WTC11 (cell line): Measurements from ENCODE around the gene ZFYVE28. TPM values are rescaled to one million over a fixed set of nuclear protein-coding genes. Genes with fewer than 3 reads are reported as not detected.

Experiments
- ATAC-seq: fragments of 200-7000 bp; cut with Tn5 transposase; 2 replicates; pipeline ENCODE4 v1.10.0; 2021; ENCODE audit warnings: mild to moderate bottlenecking, moderate library complexity
- CTCF ChIA-PET: fragments of 300-600 bp; sonication (Branson Sonifier 250); formaldehyde crosslinking; loops from one replicate; lab custom pipeline; 2021; ENCODE audit warnings: antibody characterized with exemption; lab: Charles Lee
- POLR2A ChIA-PET: fragments of 350-600 bp; sonication (Branson Sonifier 250); formaldehyde crosslinking; loops from one replicate; lab custom pipeline; 2021; ENCODE audit warnings: antibody characterized with exemption; lab: Charles Lee
- DNase-seq: peaks from one replicate; pipeline ENCODE4 v3.0.0; 2021; ENCODE audit warnings: low spot score
- H3K27ac Mint-ChIP-seq: 2 replicates; pipeline ENCODE4 v1.8.0; 2021; ENCODE audit warnings: mixed read lengths
- H3K27me3 Mint-ChIP-seq: 2 replicates; pipeline ENCODE4 v1.8.0; 2021; ENCODE audit warnings: low read depth, mild to moderate bottlenecking, moderate library complexity, mixed read lengths
- H3K36me3 Mint-ChIP-seq: 2 replicates; pipeline ENCODE4 v1.8.0; 2021; ENCODE audit warnings: mixed read lengths
- H3K4me1 Mint-ChIP-seq: 2 replicates; pipeline ENCODE4 v1.8.0; 2022; ENCODE audit warnings: mixed read lengths
- H3K4me3 Mint-ChIP-seq: 2 replicates; pipeline ENCODE4 v1.8.0; 2021; ENCODE audit warnings: mild to moderate bottlenecking, moderate library complexity, mixed read lengths
- H3K9me3 Mint-ChIP-seq: 2 replicates; pipeline ENCODE4 v1.8.0; 2021; ENCODE audit warnings: mixed read lengths
- ESRRA ChIP-seq: sonication (generic); formaldehyde crosslinking; IDR thresholded peaks from 2 replicates; pipeline ENCODE4 v1.8.1; 2022; ENCODE audit warnings: mild to moderate bottlenecking, missing genetic modification reagents, borderline replicate concordance
- FOXK1 ChIP-seq: sonication (generic); formaldehyde crosslinking; IDR thresholded peaks from 2 replicates; pipeline ENCODE4 v1.8.0; 2022; ENCODE audit warnings: mild to moderate bottlenecking, moderate library complexity, missing genetic modification reagents
- HMGA2 ChIP-seq: fragments of 250-450 bp; sonication (Bioruptor Pico); IDR thresholded peaks from 2 replicates; pipeline ENCODE4 v1.4.0; 2021; ENCODE audit warnings: mild to moderate bottlenecking, moderate library complexity
- HMGXB4 ChIP-seq: sonication (generic); formaldehyde crosslinking; IDR thresholded peaks from 2 replicates; pipeline ENCODE4 v1.8.1; 2023; ENCODE audit warnings: mild to moderate bottlenecking, moderate library complexity, missing genetic modification reagents
- IRF1 ChIP-seq: sonication (generic); formaldehyde crosslinking; IDR thresholded peaks from 2 replicates; pipeline ENCODE4 v1.8.0; 2023; ENCODE audit warnings: missing genetic modification reagents
- JUN ChIP-seq: sonication (generic); formaldehyde crosslinking; IDR thresholded peaks from 2 replicates; pipeline ENCODE4 v1.8.0; 2023; ENCODE audit warnings: mild to moderate bottlenecking, missing genetic modification reagents
- STAT6 ChIP-seq: sonication (generic); formaldehyde crosslinking; conservative IDR thresholded peaks from 2 replicates; pipeline ENCODE4 v1.8.1; 2023; ENCODE audit warnings: mild to moderate bottlenecking, low read depth, missing genetic modification reagents, moderate library complexity
- TCF7 ChIP-seq: sonication (generic); formaldehyde crosslinking; IDR thresholded peaks from 2 replicates; pipeline ENCODE4 v1.8.0; 2022; ENCODE audit warnings: mild to moderate bottlenecking, low read depth, missing genetic modification reagents, moderate library complexity
- TP53 ChIP-seq: sonication (generic); formaldehyde crosslinking; IDR thresholded peaks from 2 replicates; pipeline ENCODE4 v1.8.1; 2023; ENCODE audit warnings: mild to moderate bottlenecking, missing genetic modification reagents
- ZNF121 ChIP-seq: sonication (generic); formaldehyde crosslinking; IDR thresholded peaks from 2 replicates; pipeline ENCODE4 v1.8.0; 2023; ENCODE audit warnings: missing genetic modification reagents
- ZNF219 ChIP-seq: sonication (generic); formaldehyde crosslinking; IDR thresholded peaks from 2 replicates; pipeline ENCODE4 v1.8.0; 2023; ENCODE audit warnings: missing genetic modification reagents, mild to moderate bottlenecking, borderline replicate concordance
- ZNF263 ChIP-seq: sonication (generic); formaldehyde crosslinking; IDR thresholded peaks from 2 replicates; pipeline ENCODE4 v1.8.1; 2022; ENCODE audit warnings: low read depth, mild to moderate bottlenecking, moderate library complexity, missing genetic modification reagents
- ZNF416 ChIP-seq: fragments of 250-450 bp; sonication (Bioruptor Pico); IDR thresholded peaks from 2 replicates; pipeline ENCODE4 v1.9.0; 2021; ENCODE audit warnings: mild to moderate bottlenecking, inconsistent platforms
- ZNF423 ChIP-seq: fragments of 250-450 bp; sonication (Bioruptor Pico); IDR thresholded peaks from 2 replicates; pipeline ENCODE4 v2.1.2; 2022; ENCODE audit warnings: mild to moderate bottlenecking, moderate library complexity
- total RNA-seq: library from RNA; stranded (reverse); gene quantifications from 3 replicates; pipeline ENCODE4 v1.2.3, GENCODE V29; 2021
- TF ChIP-seq, protein P1 (sequence below): sonication (generic); formaldehyde crosslinking; IDR thresholded peaks from 2 replicates; pipeline ENCODE4 v1.8.0; 2022; ENCODE audit warnings: mild to moderate bottlenecking, missing genetic modification reagents
- TF ChIP-seq, protein P2 (sequence below): fragments of 250-450 bp; sonication (Bioruptor Pico); IDR thresholded peaks from 2 replicates; pipeline ENCODE4 v1.9.0; 2021; ENCODE audit warnings: mild to moderate bottlenecking, borderline replicate concordance
- TF ChIP-seq, protein P3 (sequence below): sonication (generic); formaldehyde crosslinking; IDR thresholded peaks from 2 replicates; pipeline ENCODE4 v1.8.1; 2023; ENCODE audit warnings: mild to moderate bottlenecking, missing genetic modification reagents
- TF ChIP-seq, protein P4 (sequence below): sonication (generic); formaldehyde crosslinking; IDR thresholded peaks from 2 replicates; pipeline ENCODE4 v1.8.0; 2022; ENCODE audit warnings: missing genetic modification reagents

The ZFYVE28 gene
- total RNA-seq, 1 experiment from 2014 or later: 7.8 TPM

DNA sequence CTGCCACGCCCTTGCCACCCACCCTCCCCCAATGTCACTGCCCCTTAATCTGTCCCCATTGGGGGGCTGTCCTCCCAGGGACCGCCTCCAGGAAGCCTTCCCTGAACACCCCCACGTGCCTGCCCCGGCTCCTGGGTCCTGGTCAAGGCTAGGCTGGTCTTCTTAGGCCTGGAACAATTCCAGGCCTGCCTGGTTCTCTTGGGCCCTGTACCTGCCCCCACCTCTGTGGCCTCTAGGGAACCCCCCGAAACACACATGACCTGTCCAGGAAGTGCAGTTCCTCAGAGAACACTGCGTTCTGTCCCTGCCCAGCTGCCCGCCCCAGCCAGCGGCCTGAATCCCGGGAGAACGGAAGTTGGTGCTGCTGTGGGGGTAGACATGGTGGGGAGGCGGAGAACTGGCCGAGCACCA, 161.7 kb downstream of the ZFYVE28 start:
- CTCF ChIA-PET: no interaction called here
- no peak overlapping the region for H3K27ac Mint-ChIP-seq
- no peak overlapping the region for H3K4me3 Mint-ChIP-seq
- no peaks in the 10 kb centered on the region for H3K9me3 Mint-ChIP-seq
- ATAC-seq (no peak), DNase-seq (no peak)
- POLR2A ChIA-PET: no interaction called here
- no peaks in the 10 kb centered on the region for H3K36me3 Mint-ChIP-seq
- TF ChIP-seq, protein P1, sequence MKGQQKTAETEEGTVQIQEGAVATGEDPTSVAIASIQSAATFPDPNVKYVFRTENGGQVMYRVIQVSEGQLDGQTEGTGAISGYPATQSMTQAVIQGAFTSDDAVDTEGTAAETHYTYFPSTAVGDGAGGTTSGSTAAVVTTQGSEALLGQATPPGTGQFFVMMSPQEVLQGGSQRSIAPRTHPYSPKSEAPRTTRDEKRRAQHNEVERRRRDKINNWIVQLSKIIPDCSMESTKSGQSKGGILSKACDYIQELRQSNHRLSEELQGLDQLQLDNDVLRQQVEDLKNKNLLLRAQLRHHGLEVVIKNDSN (CRISPR knock-in tag): no peak
- TF ChIP-seq TP53 (CRISPR knock-in tag): no peak
- TF ChIP-seq ZNF219 (CRISPR knock-in tag): no peak
- no peaks in the 10 kb centered on the region for H3K27me3 Mint-ChIP-seq
- H3K4me1 Mint-ChIP-seq: peaks cover 13% of the 10 kb centered on the region; the same call in 1 of the 2 replicates

- ATAC-seq (no peak), DNase-seq (no peak)
- POLR2A ChIA-PET: no interaction called here
- no peak for TF ChIP-seq TCF7 (CRISPR knock-in tag)
- no peak for TF ChIP-seq HMGXB4 (CRISPR knock-in tag)
- TF ChIP-seq, protein P2, sequence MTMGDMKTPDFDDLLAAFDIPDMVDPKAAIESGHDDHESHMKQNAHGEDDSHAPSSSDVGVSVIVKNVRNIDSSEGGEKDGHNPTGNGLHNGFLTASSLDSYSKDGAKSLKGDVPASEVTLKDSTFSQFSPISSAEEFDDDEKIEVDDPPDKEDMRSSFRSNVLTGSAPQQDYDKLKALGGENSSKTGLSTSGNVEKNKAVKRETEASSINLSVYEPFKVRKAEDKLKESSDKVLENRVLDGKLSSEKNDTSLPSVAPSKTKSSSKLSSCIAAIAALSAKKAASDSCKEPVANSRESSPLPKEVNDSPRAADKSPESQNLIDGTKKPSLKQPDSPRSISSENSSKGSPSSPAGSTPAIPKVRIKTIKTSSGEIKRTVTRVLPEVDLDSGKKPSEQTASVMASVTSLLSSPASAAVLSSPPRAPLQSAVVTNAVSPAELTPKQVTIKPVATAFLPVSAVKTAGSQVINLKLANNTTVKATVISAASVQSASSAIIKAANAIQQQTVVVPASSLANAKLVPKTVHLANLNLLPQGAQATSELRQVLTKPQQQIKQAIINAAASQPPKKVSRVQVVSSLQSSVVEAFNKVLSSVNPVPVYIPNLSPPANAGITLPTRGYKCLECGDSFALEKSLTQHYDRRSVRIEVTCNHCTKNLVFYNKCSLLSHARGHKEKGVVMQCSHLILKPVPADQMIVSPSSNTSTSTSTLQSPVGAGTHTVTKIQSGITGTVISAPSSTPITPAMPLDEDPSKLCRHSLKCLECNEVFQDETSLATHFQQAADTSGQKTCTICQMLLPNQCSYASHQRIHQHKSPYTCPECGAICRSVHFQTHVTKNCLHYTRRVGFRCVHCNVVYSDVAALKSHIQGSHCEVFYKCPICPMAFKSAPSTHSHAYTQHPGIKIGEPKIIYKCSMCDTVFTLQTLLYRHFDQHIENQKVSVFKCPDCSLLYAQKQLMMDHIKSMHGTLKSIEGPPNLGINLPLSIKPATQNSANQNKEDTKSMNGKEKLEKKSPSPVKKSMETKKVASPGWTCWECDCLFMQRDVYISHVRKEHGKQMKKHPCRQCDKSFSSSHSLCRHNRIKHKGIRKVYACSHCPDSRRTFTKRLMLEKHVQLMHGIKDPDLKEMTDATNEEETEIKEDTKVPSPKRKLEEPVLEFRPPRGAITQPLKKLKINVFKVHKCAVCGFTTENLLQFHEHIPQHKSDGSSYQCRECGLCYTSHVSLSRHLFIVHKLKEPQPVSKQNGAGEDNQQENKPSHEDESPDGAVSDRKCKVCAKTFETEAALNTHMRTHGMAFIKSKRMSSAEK (CRISPR knock-in tag): no peak
- TF ChIP-seq FOXK1 (CRISPR knock-in tag): no peak
- TF ChIP-seq JUN: no peak
- no peak for TF ChIP-seq TP53 (CRISPR knock-in tag)
- no peak for TF ChIP-seq STAT6 (CRISPR knock-in tag)
- no peak for TF ChIP-seq ZNF121 (CRISPR knock-in tag)
- TF ChIP-seq, protein P3, sequence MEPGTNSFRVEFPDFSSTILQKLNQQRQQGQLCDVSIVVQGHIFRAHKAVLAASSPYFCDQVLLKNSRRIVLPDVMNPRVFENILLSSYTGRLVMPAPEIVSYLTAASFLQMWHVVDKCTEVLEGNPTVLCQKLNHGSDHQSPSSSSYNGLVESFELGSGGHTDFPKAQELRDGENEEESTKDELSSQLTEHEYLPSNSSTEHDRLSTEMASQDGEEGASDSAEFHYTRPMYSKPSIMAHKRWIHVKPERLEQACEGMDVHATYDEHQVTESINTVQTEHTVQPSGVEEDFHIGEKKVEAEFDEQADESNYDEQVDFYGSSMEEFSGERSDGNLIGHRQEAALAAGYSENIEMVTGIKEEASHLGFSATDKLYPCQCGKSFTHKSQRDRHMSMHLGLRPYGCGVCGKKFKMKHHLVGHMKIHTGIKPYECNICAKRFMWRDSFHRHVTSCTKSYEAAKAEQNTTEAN (CRISPR knock-in tag): no peak
- no peak for TF ChIP-seq ESRRA
- TF ChIP-seq ZNF423 (CRISPR knock-in tag): no peak
- TF ChIP-seq, protein P4, sequence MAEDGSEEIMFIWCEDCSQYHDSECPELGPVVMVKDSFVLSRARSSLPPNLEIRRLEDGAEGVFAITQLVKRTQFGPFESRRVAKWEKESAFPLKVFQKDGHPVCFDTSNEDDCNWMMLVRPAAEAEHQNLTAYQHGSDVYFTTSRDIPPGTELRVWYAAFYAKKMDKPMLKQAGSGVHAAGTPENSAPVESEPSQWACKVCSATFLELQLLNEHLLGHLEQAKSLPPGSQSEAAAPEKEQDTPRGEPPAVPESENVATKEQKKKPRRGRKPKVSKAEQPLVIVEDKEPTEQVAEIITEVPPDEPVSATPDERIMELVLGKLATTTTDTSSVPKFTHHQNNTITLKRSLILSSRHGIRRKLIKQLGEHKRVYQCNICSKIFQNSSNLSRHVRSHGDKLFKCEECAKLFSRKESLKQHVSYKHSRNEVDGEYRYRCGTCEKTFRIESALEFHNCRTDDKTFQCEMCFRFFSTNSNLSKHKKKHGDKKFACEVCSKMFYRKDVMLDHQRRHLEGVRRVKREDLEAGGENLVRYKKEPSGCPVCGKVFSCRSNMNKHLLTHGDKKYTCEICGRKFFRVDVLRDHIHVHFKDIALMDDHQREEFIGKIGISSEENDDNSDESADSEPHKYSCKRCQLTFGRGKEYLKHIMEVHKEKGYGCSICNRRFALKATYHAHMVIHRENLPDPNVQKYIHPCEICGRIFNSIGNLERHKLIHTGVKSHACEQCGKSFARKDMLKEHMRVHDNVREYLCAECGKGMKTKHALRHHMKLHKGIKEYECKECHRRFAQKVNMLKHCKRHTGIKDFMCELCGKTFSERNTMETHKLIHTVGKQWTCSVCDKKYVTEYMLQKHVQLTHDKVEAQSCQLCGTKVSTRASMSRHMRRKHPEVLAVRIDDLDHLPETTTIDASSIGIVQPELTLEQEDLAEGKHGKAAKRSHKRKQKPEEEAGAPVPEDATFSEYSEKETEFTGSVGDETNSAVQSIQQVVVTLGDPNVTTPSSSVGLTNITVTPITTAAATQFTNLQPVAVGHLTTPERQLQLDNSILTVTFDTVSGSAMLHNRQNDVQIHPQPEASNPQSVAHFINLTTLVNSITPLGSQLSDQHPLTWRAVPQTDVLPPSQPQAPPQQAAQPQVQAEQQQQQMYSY (CRISPR knock-in tag): no peak
- no peak for TF ChIP-seq ZNF263 (CRISPR knock-in tag)
- TF ChIP-seq HMGA2: no peak
- no peak for TF ChIP-seq IRF1
- TF ChIP-seq ZNF416 (CRISPR knock-in tag): no peak
- Mint-ChIP-seq H3K4me3 (no peak overlapping the region), H3K36me3 (no peaks in the 10 kb centered on the region), H3K4me1 (peaks cover 13% of the 10 kb centered on the region; the same call in 1 of the 2 replicates), H3K27ac (no peak overlapping the region), H3K27me3 (no peaks in the 10 kb centered on the region), H3K9me3 (no peaks in the 10 kb centered on the region)
- CTCF ChIA-PET: no interaction called here
Observed at GRCh38 chr4:2256156-2256731, 162.2 kb downstream of the ZFYVE28 start.
